ENCODE measurements around the gene PCNX3. TPM values are rescaled to one million over a fixed set of nuclear protein-coding genes. Genes with fewer than 3 reads are reported as not detected.
A peak's percentile ranks its signal among the peaks of the same experiment; 100 is the strongest.

PCNX3 gene
- total RNA-seq, 4 donors from 2014 or later, result 38.5 to 59.3 (median 43.6) TPM

- Histone ChIP-seq H3K27ac (no peak overlapping the region), H3K27me3 (no peaks in the 10 kb centered on the region), H3K4me1 (peaks cover 86% of the 10 kb centered on the region), H3K4me3 (no peak overlapping the region), H3K36me3 (peaks cover 23% of the 10 kb centered on the region), H3K9me3 (no peaks in the 10 kb centered on the region)
- no peak for TF ChIP-seq EP300 (IDR thresholded peaks at IDR 0.05)
- no peak for TF ChIP-seq POLR2A (IDR thresholded peaks at IDR 0.05)
- TF ChIP-seq CTCF (IDR thresholded peaks at IDR 0.05), result no peak
- no peak for TF ChIP-seq POLR2AphosphoS5 (IDR thresholded peaks at IDR 0.05)
- 50% methylated on average over 5 of the region's 8 CpGs for WGBS
- no peak for DNase-seq (ENCODE audit: low spot score in 2 of 2)
These were observed 25.3 kb upstream of the PCNX3 start for GRCh38 chr11:65590240-65590738.

- peak overlapping the region; percentile 37 for H3K4me3 ChIP-seq
- DNase-seq (ENCODE audit: low spot score in 2 of 2), result no peak
- no peaks in the 10 kb centered on the region for H3K27me3 ChIP-seq
- no peak for TF ChIP-seq CTCF (IDR thresholded peaks at IDR 0.05)
- no peak for TF ChIP-seq POLR2A (IDR thresholded peaks at IDR 0.05)
- no peak for TF ChIP-seq EP300 (IDR thresholded peaks at IDR 0.05)
- no peak for TF ChIP-seq POLR2AphosphoS5 (IDR thresholded peaks at IDR 0.05)
- 55% methylated on average over 17 of the region's 106 CpGs for WGBS
- peaks cover 23% of the 10 kb centered on the region for H3K36me3 ChIP-seq
- peaks cover 83% of the 10 kb centered on the region for H3K4me1 ChIP-seq
- H3K9me3 ChIP-seq, result no peaks in the 10 kb centered on the region
- H3K27ac ChIP-seq, result peak overlapping the region; percentile 27
These were observed 23.4 kb upstream of the PCNX3 start for GRCh38 chr11:65591939-65592857.

GRCh38 chr11:65592858-65593517 is 22.6 kb upstream of the PCNX3 start:
- peak overlapping the region; percentile 37 for H3K4me3 ChIP-seq

GRCh38 chr11:65593518-65594414 is 21.8 kb upstream of the PCNX3 start:
- no peaks in the 10 kb centered on the region for H3K9me3 ChIP-seq
- H3K27ac ChIP-seq, result no peak overlapping the region
- no peaks in the 10 kb centered on the region for H3K27me3 ChIP-seq
- no peak overlapping the region for H3K4me3 ChIP-seq
- H3K36me3 ChIP-seq, result peaks cover 38% of the 10 kb centered on the region
- H3K4me1 ChIP-seq, result peaks cover 67% of the 10 kb centered on the region
- 56% methylated on average over 13 of the region's 26 CpGs for WGBS
- TF ChIP-seq POLR2AphosphoS5 (IDR thresholded peaks at IDR 0.05), result peak in 1 of 3 donors; percentile 14
- TF ChIP-seq POLR2A (IDR thresholded peaks at IDR 0.05), result no peak
- peak; percentile 26 to 63 for TF ChIP-seq CTCF (IDR thresholded peaks at IDR 0.05)
- DNase-seq (ENCODE audit: low spot score in 2 of 2), result no peak

More at GRCh38 chr11:65592858-65593517, 22.6 kb upstream of the PCNX3 start:
- Histone ChIP-seq H3K4me1 (peaks cover 75% of the 10 kb centered on the region), H3K27me3 (no peaks in the 10 kb centered on the region), H3K9me3 (no peaks in the 10 kb centered on the region), H3K27ac (no peak overlapping the region), H3K36me3 (peaks cover 30% of the 10 kb centered on the region)
- WGBS, result 57% methylated on average over 20 of the region's 22 CpGs
- no peak for TF ChIP-seq EP300 (IDR thresholded peaks at IDR 0.05)
- no peak for TF ChIP-seq POLR2A (IDR thresholded peaks at IDR 0.05)
- no peak for TF ChIP-seq POLR2AphosphoS5 (IDR thresholded peaks at IDR 0.05)
- no peak for TF ChIP-seq CTCF (IDR thresholded peaks at IDR 0.05)
- no peak for DNase-seq (ENCODE audit: low spot score in 2 of 2)
